Measurements from ENCODE around the gene KLF5.

GRCh38 chr13:73059460-73060250, 850 bp downstream of the KLF5 start:
- TF ChIP-seq SUZ12 (IDR thresholded peaks at IDR 0.05; ENCODE audit: extremely low read depth, insufficient read depth, insufficient read length): no peak
- no peak for TF ChIP-seq ZNF274 (IDR thresholded peaks at IDR 0.05; ENCODE audit: low read depth, low read length)
- TF ChIP-seq YY1 (IDR thresholded peaks at IDR 0.05; ENCODE audit: insufficient read depth, insufficient read length): no peak
